NCI-H1930 (cell line): Measurements from ENCODE around the gene YIPF1.

Source experiments
- DNase-seq, 2 experiments: peaks; one replicate each; lab custom pipeline; 2025; lab: John Stamatoyannopoulos, UW

Gene YIPF1

DNA sequence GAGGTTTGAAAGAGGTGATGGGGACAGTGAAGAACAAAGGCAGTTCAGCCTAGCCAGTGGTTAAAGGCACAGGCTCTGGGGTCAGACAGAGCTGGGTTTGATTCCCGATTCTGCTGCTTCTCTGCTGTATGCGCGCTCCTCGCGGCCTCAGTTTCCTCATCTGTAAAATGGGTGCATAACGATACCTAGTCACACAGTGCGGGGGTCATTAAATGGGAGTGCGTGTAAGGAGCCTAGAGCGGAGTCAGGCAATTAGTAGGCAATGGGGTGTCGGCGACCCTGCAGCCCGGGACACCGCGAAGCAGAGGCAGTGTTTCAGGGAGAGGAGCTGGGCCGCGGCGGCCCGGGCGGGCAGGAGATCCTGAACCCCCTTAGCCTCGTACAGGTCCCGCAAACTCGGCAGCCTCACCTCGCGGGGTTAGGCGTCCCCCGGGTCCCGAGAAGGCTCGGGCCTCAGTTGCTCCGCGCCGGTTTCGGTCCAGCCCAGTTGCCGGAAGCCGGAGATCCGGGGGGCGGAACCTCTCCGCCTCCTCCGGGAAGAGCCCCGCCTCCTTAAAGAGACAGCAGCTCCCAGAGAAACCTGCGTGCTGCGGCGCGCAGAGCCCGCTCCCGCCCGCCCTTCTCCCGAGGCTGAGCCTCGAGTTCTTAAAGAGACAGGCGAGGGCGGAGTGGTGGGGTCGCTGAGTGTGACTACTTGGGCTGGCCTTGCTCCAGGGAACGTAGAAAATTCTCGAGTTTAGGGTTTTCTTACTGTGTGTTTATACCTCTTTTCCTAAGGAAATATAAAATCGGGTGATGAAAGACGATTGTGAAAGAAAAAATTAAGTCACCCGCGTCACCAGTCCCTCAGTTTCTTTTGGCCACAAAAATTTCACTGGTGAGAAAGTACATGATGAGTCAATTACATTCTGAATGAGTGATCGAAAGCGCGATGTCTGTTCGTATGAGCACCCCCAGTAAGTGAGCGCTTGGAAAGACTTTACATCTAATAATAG, at the start of gene YIPF1:
YIPF1 (minus strand) TSS at position 494 of the 995 bp plus-strand sequence. CDS start 860 bp downstream, outside the sequence.
- peak; percentile 75 to 87 for DNase-seq

DNA sequence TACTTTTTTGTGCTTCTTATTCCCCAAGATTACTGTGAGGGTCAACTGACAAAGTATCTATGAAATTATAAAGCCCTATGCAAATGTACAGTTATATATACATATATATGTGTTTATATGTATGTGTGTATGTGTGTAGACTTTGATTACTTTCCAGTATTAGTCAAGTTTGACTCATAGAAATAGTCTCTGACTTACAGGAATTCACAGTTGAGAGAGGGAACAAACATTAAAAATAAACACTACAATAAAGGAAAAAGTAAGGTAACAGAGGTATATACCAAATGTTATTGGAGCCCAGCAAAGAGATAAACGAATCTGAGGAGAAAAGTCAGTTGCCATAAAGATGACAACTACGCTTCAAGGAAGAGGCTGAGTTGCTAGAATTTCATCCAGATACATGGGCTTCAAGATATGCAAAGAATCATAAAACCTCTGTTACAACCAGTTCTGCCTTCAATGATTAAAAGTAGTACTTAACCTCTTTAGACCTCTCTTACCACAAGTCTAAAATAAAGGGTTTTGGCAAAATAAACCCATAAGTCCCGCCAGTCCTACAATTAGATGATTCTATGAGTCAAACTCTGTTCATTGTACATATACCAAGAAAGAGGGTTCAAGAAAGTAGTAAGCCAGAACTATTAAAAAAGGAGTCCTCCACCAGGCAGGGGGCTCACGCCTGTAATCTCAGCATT, 48.7 kb upstream of the YIPF1 start:
- no peak for DNase-seq

DNA sequence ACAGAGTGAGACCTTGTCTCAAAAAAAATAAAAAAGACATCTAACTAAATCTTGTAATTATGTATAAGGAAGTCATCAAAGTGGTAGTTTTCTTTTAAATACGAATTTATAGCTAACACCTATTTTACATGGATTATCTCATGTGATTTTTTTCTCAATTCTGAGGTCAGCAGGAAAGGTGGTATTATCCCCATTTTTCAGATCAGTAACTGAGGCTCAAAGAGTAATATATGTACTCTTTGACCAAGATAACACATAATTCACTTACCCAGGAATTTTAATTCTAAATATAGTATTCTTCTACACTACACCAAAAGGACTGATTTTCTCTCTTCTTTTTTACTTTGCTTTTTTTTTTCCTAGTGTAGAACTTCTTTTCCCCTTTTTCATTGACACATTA, 46.8 kb upstream of the YIPF1 start:
- no peak for DNase-seq

DNA sequence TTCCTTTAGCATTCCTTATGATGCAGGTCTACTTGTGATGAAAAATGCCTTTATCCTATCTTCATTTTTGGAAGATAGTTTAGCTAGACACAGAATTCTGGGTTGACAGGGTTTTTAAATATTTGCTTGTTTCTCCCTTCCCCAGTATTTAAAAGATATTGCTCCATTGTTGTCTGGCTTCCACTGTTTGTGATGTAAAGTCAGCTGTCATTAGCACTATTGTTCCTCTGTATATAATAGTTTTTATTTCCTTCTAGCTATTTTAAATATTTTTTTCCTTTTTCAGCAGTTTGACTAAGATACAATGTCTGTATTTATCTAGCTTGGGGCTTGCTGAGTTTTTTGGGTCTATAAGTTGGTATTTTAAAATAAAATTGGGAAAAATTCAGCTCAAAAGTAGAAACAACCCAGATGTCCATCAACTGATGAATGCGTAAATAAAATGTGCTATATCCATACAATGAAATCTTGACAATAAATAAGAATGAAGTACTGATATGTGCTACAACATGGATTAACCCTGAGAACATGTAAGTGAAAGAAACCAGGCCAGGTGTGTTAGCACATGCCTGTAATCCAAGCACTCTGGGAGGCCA, 44.7 kb upstream of the YIPF1 start:
- DNase-seq, result no peak

DNA sequence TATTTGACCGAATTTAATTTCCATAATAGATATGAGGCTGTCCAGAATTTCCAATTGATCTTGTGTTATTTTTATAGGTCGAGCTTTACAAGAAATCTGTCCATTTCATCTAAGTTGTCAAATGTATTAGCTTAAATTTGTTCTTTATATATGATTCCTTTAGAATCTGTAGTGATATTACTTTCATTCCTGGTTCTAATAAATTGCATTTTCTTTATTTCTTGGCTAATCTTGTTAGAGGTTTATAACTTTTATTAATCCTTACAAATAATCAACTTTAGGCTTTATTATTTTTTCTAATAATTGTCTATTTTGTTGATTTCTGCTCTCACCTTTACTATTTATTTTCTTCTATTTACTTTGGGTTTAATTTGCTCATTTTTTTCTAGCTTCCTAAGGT, 41.9 kb upstream of the YIPF1 start:
- no peak for DNase-seq

DNA sequence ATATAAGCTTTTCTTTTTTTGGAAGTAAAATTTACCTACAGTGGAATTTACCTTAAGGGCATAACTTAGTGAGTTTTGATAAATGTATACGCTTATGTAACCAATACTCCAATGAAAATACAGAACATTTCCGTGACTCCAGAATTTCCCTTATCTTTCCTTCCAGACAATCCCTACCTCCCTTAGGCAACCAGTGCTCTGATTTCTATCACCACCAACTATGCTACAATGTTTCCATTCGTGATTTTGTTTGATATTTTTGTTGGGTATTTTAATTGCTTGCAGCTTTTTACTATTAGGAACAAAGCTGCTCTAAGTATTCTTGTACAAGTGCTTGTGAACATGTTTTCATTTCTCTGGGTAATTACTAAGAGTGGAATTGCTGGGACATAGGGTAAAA, 41.3 kb upstream of the YIPF1 start:
- no peak for DNase-seq

DNA sequence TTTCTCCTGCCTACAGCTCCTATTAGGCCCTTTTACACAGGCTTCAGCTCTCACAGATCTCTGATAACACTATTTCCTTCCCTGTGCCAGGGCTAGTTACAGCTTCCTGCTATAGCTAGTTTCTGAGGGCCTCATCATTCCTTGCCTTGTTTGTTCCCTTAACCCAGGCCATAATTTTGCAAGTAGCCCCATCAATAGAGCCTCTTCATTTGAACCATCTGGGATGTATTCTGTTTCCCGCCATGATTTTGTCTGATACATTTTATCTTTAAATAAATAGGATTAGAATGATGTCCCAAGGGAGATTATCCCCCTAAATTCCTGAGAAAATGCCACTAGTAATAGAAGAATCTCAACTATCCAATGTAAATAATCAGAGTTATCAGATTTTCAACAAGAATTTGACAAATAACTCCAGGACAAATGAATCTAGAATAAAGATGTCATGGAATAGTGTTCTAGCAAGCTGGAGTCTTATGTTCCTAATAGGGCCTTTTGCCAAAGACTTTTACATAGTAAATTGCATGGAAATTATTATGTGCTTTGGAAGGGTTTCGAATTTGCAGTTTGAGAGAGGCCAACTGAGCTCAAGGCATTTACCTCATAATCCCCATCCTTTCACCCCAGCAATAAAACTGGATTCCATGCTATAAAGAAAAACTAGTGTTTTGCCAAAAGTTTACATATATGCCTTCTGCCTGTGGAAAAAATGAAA, 39.8 kb upstream of the YIPF1 start:
- no peak for DNase-seq

DNA sequence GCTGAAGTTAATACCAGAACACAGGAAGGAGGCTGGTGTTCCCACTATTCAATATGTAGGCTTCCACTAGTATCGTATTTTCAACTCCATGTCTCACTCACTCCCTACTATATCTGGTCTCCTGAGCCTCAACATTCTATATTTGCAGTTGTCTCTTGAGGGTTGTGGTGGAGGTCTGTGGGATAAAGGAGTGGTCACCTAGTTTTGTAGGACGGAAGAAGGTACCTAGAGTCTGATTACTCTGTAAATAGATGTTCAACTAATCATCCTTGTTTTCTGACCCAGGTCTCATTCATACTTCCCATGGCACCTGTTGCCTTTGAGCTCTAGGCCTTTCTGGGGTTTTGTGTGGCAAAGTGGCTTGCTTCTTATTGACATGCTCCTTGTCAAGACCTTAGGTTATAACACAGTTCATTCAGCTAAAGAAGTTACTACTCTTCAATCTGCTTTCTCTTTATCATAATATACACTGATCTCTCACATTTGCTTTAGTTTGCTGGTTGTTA, 37.8 kb upstream of the YIPF1 start:
- DNase-seq, result no peak

DNA sequence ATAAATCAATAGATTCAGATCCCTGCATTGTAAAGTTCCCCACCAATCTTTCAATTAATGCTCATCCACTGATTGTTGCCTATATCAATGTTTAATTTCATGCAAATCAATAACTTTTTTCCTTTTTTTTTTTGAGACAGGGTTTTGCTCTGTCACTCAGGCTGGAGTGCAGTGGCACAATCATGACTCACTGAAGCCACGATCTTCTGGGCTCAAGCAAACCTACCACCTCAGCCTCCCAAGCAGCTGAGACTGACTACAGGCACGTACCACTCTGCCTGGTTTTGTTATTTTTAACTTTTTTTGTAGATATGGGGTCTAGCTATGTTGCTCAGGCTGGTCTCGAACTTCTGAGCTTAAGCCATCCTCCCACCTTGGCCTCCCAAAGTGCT, 30.1 kb upstream of the YIPF1 start:
- DNase-seq, result no peak

DNA sequence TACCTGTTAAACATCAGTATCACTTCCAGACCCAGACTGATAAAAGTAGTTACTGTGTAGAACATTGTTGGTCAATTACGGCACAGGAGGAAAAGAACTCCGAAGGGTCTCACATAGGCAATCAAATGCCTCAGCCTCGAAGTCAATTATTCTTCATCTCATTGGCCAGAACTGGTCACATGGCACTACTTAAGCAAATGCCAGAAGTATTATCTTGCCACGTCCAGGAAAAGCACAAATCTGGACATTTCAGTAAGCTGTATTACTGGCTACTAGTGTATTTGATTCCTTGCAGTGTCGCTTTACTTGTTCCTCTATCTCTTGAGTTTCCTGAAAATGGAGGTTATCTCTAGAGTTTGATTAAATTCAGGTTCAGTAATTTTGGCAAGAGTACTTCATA, 28.7 kb upstream of the YIPF1 start:
- DNase-seq, result no peak

DNA sequence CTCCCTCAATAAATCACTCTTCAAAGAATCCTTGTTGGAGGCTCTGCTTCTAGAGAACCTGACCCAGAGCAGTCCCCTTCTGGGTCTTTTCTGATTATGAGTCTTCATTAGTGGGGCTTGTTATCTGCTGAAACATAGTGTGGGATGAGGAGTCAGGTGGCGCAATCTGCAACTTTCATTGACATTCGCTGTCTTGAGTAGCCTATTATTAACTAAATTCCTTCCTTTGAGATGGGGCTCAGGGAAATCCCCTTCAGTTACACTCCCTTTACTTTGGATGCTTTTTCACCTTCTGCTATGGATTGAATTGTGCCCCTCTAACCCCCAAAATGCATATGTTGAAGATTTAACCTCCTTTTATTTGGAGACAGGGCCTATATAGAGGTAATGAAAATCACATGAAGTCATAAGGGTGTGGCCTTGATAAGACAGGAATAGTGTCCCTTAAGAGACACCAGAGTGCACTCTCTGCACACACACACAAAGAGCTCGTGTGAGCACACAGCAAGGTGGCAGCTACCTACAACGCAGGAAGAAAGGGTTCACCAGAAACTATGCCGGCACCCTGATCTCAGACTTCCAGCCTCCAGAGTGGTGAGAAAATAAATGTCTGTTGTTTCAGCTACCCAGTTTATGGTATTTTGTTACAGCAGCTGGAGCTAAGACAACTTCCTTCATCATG, 23.9 kb upstream of the YIPF1 start:
- no peak for DNase-seq

DNA sequence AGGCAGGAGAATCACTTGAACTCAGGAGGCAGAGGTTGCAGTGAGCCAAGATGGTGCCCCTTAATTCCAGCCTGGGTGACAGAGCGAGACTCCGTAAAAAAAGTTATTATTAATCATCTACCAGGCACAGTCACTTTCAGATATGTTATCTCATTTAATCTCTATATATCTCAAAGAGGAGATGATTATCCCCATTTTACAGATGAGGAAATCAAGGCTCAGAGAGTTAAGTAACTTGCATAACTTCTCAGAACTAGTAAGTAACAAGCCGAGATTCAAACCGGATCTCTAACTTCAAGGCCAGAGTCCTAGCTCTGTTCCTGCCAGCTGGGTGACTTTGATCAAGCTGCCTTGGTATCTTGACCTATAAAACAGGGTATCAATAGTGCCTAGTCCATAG, 21.8 kb upstream of the YIPF1 start:
- DNase-seq, result no peak

DNA sequence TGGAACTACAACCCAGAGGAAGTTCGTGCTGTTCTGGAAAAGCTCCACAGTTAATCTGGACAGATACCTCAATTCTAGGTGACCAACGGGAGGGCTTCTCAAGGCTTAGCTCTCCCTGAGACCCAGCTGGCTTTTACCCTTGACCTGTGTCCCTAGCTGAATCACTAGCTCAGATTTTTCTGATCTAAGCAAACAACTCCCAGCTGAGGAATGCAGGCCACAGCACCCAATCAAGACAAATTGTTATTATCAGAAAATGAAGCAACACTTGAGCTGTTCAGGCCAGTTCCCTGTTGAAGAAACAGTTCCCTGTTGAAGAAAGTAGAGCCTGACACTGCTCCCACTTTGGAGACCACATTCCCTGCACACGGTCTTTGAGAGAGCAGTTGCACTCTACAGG, 20.3 kb upstream of the YIPF1 start:
- no peak for DNase-seq

DNA sequence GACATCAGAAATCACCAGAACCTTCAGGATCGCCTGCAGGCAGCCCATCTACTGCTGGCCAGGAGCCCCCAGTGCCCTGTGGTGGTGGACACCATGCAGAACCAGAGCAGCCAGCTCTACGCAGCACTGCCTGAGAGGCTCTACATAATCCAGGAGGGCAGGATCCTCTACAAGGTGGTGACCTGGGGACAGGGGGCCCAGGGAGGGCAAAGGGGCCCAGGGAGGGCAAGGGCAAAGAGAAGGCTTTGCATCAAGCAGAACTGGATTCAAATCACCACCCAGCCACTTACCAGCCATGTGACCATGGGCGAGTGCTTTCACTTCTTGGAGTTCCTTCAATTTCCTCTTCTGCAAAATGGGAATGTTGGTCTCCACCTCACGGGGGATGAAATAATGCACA, 16.5 kb upstream of the YIPF1 start:
- DNase-seq, result no peak

DNA sequence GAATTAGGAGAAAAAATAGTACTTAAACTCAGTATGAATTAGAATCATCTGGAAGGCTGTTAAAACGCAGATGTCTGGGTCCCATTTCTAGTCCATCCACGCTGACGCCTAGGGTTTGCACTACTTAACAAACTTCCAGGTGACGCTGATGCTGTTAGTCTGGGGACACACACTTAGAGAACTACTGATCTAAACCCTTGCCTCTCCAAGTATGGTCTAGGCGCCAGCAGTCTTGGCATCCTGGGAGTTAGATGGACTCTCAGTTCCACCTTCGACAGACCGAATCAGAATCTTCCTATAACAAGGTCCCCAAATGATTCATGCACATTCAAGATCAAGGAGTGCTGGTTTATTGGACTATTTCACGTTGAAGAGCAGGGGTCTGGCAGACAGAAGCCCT, 15.9 kb upstream of the YIPF1 start:
- DNase-seq, result no peak

DNA sequence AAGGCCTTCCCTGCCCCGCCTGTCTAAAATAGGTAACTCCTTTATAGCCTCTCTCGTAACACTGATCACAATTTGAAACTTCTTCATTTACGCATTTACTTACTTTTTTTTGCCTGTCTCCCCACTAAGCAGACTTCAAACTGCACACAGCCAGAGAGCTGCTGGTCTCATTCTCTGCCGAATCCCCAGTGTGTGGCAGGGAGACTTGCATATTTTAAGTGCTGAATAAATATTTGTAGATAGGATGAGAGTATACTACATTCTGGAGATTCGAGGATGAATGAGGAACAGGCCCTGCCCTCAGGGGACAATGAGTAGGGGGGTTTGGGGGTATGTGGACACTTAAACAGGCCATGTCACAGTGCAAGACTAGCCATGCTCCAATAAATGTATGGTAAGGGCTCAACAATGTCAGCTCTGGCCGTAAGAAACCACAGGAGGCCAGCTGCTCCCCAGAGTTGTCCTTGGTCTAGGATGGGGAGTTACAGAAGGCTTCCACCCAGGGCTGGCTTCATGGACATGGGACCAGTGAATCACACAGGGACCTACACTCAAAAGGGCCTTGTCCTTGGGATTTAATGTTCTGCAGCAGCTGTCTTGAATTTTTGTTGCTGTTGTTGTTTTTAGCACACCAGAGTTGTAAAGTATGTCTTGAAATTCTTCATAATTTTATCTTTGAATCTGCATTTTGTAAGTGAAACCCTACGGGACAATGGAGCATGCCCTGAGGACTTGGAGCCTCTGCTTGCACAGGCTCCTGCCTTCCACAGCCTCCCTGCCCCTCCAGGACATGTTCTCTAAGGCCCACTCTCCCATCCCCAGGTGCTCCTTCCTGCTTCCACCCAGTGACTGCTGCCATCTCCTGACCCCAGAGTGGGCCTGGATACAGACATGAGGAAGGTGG, 12.9 kb upstream of the YIPF1 start:
- no peak for DNase-seq

DNA sequence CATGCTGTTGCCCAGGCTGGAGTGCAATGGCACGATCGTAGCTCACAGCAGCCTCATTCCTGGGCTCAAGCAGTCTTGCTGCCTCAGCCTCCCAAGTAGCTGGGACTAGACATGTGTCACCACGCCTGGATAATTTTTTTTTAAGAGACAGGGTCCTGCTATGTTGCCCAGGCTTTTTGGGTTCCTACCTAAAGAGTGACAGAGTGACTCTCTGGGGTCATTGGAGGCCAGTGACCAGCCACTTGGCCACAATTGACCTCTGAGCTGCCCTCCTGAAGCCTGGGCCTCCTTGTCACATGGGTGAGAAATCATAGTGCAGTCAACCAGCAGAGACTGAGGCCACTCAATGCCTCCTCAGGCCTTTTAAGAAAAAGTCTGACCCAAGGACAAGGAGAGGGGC, 10.1 kb upstream of the YIPF1 start:
- DNase-seq, result no peak

DNA sequence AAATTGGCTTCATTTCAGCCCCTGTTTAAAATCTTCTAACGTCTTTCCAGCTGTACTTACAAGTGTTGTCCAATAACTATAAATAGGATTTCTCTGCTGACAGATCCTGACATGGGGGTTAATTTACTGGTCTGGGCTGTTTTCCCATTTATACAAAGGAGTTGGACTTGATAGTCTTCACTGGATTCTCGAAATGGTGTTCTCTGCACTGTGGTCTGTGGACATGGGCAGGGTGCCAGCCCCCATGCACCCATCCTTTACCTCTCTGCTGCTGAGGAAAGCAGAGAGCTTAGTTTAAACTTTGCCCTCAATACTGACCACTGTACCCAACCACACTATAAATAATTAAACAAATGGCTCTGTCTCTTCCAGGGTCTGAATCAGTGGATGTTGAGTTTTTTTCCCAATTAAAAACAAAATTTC, 9.6 kb upstream of the YIPF1 start:
- no peak for DNase-seq

DNA sequence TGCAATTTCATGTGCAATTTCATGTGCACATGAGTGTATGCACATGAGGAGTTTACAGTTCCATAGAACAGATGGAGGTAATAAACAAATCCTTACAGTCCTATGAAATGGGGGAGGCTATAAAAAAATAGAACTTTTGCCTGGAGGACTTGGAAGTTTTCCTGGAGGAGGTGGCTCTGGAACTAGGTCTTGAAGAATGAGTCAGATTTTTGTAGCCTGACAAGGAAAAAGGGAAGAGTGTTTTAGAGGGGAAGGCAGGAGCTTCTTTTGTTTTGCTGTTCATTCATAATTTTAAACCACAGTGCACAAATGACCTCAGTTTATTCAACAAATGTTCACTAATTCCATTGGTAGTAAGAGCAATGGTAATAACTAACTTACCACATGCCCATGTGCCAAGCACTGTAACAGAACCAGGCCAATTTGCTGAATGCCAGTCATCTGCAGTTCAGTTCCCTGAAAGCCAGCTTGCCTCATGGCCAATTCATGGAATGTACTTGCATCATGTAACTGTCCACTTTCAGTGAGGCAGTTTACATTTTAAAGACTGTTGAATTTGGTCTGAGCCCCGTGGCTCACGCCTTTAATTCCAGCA, 7.1 kb upstream of the YIPF1 start:
- DNase-seq, result no peak

DNA sequence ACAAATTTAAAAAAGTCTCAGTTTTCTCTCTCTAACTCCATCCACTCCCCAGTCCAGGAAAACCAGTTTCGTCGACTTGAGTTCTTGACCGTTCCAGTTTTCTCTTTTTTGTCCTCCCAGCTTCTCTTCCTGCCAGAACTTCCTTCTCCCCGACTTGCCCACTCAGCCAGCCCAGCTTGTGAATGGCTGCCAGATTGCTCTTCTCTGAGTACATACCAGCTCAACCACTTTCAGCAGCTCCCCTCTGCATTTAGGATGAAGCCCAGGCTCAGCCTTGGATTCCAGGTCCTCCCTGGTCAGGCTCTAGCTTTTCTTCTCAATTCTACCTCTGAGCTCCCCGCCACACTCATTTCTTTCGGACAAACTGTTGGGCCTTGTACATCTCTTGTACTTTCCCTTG, 5.8 kb upstream of the YIPF1 start:
- no peak for DNase-seq
